Epithelial cell of proximal tubule (primary cell): ENCODE measurements around the gene UBP1. TPM values are rescaled to one million over a fixed set of nuclear protein-coding genes. Genes with fewer than 3 reads are reported as not detected.

Experiments used
- DNase-seq: peaks from one replicate; pipeline ENCODE4 v3.0.0-alpha.2; 2011; ENCODE audit warnings: low read depth
- H3K4me3 ChIP-seq: 2 replicates; pipeline ENCODE4 v1.5.1; 2011; ENCODE audit warnings: low read depth, mild to moderate bottlenecking, low read length
- total RNA-seq: library from RNA; depleted of rRNA; stranded (reverse); fragments of >200 nt; gene quantifications from 2 replicates; pipeline ENCODE4 v1.2.3, GENCODE V29; 2015
- TF ChIP-seq, protein P1 (sequence below): conservative IDR thresholded peaks from 2 replicates; pipeline ENCODE4 v1.5.1; 2012; ENCODE audit warnings: low read depth, mild to moderate bottlenecking, low read length

The UBP1 gene
- total RNA-seq, 1 donor from 2014 or later = 38.3 TPM

- TF ChIP-seq, protein P1, sequence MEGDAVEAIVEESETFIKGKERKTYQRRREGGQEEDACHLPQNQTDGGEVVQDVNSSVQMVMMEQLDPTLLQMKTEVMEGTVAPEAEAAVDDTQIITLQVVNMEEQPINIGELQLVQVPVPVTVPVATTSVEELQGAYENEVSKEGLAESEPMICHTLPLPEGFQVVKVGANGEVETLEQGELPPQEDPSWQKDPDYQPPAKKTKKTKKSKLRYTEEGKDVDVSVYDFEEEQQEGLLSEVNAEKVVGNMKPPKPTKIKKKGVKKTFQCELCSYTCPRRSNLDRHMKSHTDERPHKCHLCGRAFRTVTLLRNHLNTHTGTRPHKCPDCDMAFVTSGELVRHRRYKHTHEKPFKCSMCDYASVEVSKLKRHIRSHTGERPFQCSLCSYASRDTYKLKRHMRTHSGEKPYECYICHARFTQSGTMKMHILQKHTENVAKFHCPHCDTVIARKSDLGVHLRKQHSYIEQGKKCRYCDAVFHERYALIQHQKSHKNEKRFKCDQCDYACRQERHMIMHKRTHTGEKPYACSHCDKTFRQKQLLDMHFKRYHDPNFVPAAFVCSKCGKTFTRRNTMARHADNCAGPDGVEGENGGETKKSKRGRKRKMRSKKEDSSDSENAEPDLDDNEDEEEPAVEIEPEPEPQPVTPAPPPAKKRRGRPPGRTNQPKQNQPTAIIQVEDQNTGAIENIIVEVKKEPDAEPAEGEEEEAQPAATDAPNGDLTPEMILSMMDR = no peak
- H3K4me3 ChIP-seq = no peak overlapping the region
- no peak for DNase-seq
Observed at GRCh38 chr3:33380653-33381052, 59.6 kb downstream of the UBP1 start.

- H3K4me3 ChIP-seq = no peak overlapping the region
- TF ChIP-seq, protein P1 = no peak
- DNase-seq = no peak
Observed at GRCh38 chr3:33377931-33378330, 62.3 kb downstream of the UBP1 start.

DNA sequence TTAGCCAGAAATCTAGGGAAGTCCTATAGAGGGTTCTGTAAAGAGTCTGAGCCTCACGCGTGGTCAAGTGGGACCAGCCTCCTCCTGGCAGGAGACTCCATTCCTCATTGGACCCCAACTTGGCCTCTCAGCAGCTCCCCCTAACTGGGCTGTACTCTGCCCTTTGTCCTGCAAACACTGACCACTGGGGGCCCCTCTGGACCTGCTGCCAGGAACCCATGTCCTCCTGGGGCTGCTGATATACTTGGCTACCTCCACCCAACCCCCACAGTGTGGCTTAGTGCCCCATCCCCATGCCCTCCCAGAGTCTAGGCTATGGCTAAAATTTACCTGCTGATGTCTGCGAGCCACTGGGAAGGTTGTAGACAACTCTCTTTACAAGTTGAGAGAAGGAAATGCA is 62.7 kb downstream of the UBP1 start:
- TF ChIP-seq, protein P1 = no peak
- no peak overlapping the region for H3K4me3 ChIP-seq
- no peak for DNase-seq

- TF ChIP-seq, protein P1 = no peak
- H3K4me3 ChIP-seq = no peak overlapping the region
- no peak for DNase-seq
Observed at GRCh38 chr3:33373082-33373437, 67.1 kb downstream of the UBP1 start.

GRCh38 chr3:33372218-33373081 is 67.8 kb downstream of the UBP1 start:
- DNase-seq = no peak
- TF ChIP-seq, protein P1 = peak; percentile 98
- H3K4me3 ChIP-seq = no peak overlapping the region

GRCh38 chr3:33364531-33365128 is 75.6 kb downstream of the UBP1 start:
- TF ChIP-seq, protein P1 = no peak
- H3K4me3 ChIP-seq = no peak overlapping the region
- no peak for DNase-seq

GRCh38 chr3:33364060-33364459 is 76.1 kb downstream of the UBP1 start:
- TF ChIP-seq, protein P1 = no peak

More at GRCh38 chr3:33364060-33364459, 76.1 kb downstream of the UBP1 start:
- DNase-seq = no peak
- H3K4me3 ChIP-seq = no peak overlapping the region
